ENCODE results near the gene LINGO3.

GRCh38 chr19:2288818-2289713 is 18.9 kb downstream of the LINGO3 start:
- no peak for TF ChIP-seq CTCF (IDR thresholded peaks at IDR 0.05 in 8 of 11, conservative IDR thresholded peaks at IDR 0.05 in 3 of 11)
- no peak for TF ChIP-seq POLR2AphosphoS5 (IDR thresholded peaks at IDR 0.05)
- no peak for TF ChIP-seq POLR2A (IDR thresholded peaks at IDR 0.05)

Measured in spleen (tissue), 7 donors.